ENCODE measurements around the gene PCDHA1.
A peak's percentile ranks its signal among the peaks of the same experiment; 100 is the strongest.
"Not testable (repeated sequence)": the region's sequence is repeated elsewhere in the genome, so short reads cannot be mapped to it uniquely, and the experiment has no call there.

PCDHA1 gene

GRCh38 chr5:140855772-140856674, 70.1 kb downstream of the PCDHA1 start, which contains the start of gene PCDHA10:
PCDHA10 (plus strand) TSS chr5:140855897; CDS start chr5:140856049, 152 bp downstream.
- peak in 1 of 2 donors; percentile 48 for DNase-seq

GRCh38 chr5:140857177-140857986, 71.4 kb downstream of the PCDHA1 start:
- DNase-seq, result no peak

DNA sequence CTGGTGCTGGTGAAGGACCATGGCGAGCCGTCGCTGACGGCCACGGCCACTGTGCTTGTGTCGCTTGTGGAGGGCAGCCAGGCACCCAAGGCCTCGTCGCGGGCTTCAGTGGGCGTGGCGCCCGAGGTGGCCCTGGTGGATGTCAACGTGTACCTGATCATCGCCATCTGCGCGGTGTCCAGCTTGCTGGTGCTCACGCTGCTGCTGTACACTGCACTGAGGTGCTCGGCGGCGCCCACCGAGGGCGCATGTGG, 72.0 kb downstream of the PCDHA1 start:
- DNase-seq, result no peak

GRCh38 chr5:140862441-140863295, 76.7 kb downstream of the PCDHA1 start:
- DNase-seq, result no peak

- peak; percentile 15 to 30 for DNase-seq
These were observed 83.0 kb downstream of the PCDHA1 start, which contains the start of gene PCDHA11 for GRCh38 chr5:140868721-140869554. PCDHA11 (plus strand) TSS chr5:140868957; CDS start chr5:140869104, 147 bp downstream.

DNA sequence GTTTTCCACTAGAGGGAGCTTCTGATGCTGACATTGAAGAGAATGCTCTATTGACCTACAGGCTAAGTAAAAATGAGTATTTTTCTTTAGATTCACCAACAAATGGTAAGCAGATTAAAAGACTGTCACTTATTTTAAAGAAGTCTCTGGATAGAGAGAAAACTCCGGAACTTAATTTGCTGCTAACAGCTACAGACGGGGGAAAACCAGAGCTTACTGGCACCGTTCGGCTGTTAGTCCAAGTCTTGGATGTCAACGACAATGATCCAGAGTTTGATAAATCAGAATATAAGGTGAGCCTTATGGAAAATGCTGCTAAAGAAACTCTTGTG, 83.6 kb downstream of the PCDHA1 start:
- DNase-seq, result no peak

- DNase-seq, result no peak
These were observed 84.6 kb downstream of the PCDHA1 start for GRCh38 chr5:140870221-140871201.

DNA sequence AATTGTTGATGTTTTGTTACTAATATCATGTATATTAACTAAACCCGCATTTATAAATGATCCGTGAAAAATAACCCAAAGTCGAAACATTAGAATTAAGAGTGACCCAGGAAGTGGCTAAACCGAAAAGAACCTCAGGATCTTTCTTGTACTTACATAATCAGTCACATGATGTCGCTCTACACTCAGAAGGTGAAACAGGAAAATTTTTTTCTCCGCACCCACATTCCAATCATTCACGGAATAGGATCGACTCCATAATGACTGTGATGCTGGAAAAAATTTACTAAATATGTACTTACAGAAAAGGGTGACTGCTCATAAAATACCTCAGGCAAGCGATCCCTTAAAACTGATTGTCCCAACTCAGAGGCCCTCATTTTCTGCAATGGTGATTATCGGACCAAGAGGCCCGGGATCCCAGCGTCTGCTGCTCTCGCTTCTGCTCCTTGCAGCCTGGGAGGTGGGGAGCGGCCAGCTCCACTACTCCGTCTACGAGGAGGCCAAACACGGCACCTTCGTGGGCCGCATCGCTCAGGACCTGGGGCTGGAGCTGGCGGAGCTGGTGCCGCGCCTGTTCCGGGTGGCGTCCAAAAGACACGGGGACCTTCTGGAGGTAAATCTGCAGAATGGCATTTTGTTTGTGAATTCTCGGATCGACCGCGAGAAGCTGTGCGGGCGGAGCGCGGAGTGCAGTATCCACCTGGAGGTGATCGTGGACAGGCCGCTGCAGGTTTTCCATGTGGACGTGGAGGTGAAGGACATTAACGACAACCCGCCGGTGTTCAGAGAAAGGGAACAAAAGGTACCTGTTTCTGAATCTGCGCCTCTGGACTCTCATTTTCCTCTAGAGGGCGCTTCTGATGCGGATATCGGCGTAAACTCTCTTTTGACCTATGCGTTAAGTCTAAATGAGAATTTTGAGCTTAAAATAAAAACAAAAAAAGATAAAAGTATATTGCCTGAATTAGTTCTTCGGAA, 89.4 kb downstream of the PCDHA1 start, which contains the start of gene PCDHA12:
TSS of gene PCDHA12 (plus strand) at position 224 of the 981 bp plus-strand sequence. CDS start at position 389, 165 bp downstream.
- DNase-seq, result no peak

DNA sequence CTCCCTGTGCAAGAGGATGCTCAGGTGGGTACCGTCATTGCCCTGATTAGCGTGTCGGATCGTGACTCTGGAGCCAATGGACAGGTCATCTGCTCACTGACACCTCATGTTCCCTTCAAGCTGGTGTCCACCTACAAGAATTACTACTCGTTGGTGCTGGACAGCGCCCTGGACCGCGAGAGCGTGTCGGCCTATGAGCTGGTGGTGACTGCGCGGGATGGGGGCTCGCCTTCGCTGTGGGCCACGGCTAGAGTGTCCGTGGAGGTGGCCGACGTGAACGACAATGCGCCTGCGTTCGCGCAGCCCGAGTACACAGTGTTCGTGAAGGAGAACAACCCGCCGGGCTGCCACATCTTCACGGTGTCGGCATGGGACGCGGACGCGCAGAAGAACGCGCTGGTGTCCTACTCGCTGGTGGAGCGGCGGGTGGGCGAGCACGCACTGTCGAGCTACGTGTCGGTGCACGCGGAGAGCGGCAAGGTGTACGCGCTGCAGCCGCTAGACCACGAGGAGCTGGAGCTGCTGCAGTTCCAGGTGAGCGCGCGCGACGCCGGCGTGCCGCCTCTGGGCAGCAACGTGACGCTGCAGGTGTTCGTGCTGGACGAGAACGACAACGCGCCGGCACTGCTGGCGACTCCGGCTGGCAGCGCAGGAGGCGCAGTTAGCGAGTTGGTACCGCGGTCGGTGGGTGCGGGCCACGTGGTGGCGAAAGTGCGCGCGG, 90.8 kb downstream of the PCDHA1 start:
- not testable (repeated sequence) for DNase-seq

DNA sequence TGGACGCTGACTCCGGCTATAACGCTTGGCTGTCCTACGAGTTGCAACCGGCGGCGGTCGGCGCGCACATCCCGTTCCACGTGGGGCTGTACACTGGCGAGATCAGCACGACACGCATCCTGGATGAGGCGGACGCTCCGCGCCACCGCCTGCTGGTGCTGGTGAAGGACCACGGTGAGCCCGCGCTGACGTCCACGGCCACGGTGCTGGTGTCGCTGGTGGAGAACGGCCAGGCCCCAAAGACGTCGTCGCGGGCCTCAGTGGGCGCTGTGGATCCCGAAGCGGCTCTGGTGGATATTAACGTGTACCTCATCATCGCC, 91.3 kb downstream of the PCDHA1 start:
- DNase-seq, result no peak

DNA sequence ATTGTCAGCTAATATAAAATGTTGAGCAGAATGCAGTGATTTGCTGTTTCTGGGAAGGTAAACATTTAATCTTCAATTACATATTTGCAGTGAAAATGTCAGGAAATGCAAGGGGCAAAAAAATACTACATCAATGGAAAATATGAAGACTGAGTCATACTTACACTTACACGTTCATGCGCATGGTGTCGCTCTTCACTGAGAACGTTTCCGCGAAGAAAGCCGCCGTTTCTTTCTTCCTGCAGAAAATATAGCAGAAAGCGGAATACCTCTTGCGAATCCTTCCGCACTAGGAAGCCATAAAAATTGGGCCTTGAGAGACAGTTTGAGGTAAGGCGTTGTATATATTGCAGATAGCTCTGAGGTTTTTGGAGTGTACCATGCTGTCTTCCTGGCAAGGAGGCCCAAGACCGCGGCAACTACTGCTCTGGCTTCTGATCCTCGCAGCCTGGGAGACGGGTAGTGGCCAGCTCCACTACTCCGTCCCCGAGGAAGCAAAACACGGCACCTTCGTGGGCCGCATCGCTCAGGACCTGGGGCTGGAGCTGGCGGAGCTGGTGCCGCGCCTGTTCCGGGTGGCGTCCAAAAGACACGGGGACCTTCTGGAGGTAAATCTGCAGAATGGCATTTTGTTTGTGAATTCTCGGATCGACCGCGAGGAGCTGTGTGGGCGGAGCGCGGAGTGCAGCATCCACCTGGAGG, 96.1 kb downstream of the PCDHA1 start, which contains the start of gene PCDHA13:
TSS of gene PCDHA13 (plus strand) at position 236 of the 702 bp plus-strand sequence. CDS start at position 381, 145 bp downstream.
- DNase-seq, result no peak

DNA sequence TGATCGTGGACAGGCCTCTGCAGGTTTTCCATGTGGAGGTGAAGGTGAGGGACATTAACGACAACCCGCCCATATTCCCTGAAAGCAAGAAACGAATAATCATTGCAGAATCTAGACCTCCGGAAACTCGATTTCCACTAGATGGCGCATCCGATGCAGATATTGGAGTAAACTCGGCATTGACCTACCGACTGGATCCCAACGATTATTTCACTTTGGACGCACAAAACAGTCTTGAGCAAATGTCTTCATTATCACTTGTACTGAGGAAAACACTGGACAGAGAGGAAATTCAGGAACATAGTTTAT, 96.6 kb downstream of the PCDHA1 start:
- no peak for DNase-seq

GRCh38 chr5:140883373-140883772, 97.4 kb downstream of the PCDHA1 start:
- no peak for DNase-seq

DNA sequence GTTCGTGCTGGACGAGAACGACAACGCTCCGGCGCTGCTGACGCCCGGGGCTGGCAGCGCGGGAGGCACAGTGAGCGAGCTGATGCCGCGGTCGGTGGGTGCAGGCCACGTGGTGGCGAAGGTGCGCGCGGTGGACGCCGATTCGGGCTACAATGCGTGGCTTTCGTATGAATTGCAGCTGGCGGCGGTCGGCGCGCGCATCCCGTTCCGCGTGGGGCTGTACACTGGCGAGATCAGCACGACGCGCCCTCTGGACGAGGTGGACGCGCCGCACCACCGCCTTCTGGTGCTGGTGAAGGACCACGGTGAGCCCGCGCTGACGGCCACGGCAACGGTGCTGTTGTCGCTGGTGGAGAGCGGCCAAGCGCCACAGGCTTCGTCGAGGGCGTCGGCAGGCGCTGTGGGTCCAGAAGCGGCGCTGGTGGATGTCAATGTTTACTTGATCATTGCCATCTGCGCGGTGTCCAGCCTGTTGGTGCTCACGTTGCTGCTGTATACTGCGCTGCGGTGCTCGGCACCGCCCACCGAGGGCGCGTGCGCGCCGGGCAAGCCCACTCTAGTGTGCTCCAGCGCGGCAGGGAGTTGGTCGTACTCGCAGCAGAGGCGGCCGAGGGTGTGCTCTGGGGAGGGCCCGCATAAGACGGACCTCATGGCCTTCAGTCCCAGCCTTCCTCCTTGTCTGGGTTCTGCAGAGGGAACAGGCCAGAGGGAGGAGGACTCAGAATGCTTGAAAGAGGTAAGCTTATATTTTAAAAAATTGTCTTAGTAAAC, 98.2 kb downstream of the PCDHA1 start:
- DNase-seq, result no peak

DNA sequence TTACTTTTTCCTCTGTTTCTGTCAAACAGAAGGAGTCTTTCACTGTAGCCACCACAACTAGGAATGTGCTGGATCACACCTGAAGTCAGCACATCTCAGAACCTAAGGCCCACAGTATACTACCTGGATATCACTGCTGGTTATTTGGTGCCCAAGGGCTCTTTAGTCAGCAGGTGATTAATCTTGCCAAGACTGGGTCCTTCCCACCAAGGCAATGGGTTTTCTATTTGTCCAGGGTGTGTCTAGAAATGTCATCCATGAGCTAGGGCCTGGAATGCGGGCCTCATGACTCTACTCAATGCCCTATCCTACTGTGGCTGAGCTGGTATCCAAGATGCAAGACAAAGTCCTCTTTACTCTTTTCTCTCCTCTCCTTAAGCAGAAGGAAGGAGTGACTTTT, 130.4 kb downstream of the PCDHA1 start:
- DNase-seq, result no peak

DNA sequence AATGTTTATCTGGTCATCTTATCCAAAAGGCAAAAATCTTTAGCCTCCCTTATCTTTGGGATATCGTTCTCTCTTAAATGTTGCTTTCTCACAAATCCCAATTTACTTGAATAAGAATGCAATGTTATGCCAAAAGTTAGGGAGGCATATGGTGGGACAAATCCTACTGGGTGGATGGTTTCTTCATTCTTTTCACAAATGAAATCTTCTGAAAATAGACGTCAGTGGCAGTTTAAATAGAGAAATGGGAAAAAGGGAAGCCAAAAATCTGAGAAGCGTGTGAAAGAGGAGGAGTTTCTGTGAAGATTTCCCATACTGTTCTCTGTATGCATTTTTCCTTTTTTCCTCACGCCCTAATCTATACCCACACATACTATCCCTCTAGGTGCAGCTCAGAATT, 137.7 kb downstream of the PCDHA1 start:
- DNase-seq, result no peak

- DNase-seq, result no peak
These were observed 140.0 kb downstream of the PCDHA1 start, which contains the start of gene PCDHAC1 for GRCh38 chr5:140925806-140926442. PCDHAC1 (plus strand) TSS chr5:140926299; CDS start chr5:140926893, 594 bp downstream.
